ENCODE data around the gene CPA3.

DNA sequence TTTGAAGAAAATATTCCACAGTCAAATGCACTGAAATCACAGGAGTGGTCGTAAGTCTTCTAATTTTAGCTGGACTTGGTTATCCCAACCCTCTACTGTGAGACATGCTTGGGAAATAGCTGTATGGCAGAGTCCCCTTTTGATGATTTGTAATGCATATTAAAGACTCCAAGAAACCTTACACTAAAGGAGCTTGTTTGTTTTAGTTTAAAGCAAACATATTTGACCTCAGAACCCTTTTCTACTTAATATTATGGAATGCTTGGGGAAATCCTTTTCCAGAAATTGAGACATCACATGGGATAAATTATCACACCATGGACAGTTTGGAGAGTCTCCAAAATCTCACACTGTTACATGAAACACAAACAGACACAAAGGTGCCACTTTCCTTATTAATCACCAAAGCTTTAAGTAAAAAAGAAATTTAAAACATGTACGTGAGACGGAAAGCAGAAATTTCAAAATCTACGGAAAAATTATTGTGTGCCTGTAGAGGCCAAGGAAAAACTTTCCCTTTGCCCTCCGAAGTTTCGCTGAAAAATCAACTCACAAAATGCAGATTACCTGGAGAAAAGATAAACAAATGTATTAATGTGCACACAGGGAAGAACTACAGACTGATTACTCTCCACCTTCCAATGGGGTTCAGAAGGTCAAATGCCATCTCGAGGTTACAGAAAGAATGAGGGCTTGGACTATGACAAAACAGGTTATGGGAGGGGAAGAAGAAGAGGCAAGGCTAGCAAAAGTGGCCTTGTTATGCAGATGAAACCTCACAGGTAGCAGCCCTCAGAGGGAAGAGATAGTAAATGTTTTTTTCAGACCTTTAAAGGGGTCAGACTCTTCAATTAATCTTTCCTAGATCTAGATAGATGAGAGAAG, 44.5 kb upstream of the CPA3 start:
- TF ChIP-seq, protein P1, sequence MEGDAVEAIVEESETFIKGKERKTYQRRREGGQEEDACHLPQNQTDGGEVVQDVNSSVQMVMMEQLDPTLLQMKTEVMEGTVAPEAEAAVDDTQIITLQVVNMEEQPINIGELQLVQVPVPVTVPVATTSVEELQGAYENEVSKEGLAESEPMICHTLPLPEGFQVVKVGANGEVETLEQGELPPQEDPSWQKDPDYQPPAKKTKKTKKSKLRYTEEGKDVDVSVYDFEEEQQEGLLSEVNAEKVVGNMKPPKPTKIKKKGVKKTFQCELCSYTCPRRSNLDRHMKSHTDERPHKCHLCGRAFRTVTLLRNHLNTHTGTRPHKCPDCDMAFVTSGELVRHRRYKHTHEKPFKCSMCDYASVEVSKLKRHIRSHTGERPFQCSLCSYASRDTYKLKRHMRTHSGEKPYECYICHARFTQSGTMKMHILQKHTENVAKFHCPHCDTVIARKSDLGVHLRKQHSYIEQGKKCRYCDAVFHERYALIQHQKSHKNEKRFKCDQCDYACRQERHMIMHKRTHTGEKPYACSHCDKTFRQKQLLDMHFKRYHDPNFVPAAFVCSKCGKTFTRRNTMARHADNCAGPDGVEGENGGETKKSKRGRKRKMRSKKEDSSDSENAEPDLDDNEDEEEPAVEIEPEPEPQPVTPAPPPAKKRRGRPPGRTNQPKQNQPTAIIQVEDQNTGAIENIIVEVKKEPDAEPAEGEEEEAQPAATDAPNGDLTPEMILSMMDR (IDR thresholded peaks at IDR 0.05; ENCODE audit: poor library complexity): no peak
- TF ChIP-seq EZH2 (IDR thresholded peaks at IDR 0.05; ENCODE audit: borderline replicate concordance): no peak
